OCI-LY3 (cell line): ENCODE data around the gene RILPL1.

ENCODE experiments used
- CTCF ChIP-seq: fragments of 200-600, 300-600 bp; sonication (generic); IDR thresholded peaks from 2 replicates; pipeline ENCODE4 v1.5.1; 2014; ENCODE audit warnings: antibody characterized with exemption, low read length, low read depth
- EZH2phosphoT487 ChIP-seq: fragments of 200-600 bp; shearing (Covaris generic); IDR thresholded peaks from 2 replicates; pipeline ENCODE4 v1.6.1; 2018; ENCODE audit warnings: antibody characterized with exemption, mixed run types, low read depth

DNA sequence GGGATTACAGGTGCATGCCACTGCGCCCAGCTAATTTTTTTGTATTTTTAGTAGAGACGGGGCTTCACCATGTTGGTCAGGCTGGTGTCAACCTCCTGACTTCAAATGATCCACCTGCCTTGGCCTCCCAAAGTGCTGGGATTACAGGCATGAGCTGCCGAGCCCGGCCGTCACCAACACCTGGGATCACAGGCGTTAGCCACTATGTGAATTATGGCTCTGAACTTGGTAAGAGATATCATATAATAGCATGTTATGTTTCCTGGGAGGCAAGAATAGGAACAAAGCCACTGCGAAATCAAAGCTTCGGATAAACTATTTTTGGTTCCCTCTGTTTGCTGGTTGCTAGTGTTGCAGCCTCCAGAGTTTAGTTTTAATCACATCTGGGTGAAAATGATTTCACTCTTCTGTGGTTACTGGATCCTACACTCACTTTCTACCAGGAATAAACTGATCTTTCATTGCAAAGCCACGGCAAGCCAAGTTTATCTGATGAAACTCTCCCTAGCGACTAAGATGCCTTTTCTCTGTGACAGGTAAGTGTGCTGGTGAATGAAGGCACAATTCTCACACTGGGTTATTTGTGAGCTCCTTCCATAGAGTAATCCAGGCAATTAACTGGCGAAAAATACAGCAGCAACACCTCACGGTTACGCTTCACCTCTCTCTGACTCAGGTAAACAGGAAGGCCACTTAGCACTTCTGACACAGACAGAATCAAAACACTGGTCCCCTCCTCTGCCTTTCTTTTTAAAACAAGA lies 58.9 kb downstream of the RILPL1 start:
- TF ChIP-seq CTCF (no peak), EZH2phosphoT487 (no peak)
